K562 (cell line): ENCODE results near the gene PODXL. TPM values are rescaled to one million over a fixed set of nuclear protein-coding genes. Genes with fewer than 3 reads are reported as not detected.

Experiments
- ATAC-seq: fragments of 200-7000 bp; cut with Tn5 transposase; 3 replicates; pipeline ENCODE4 v1.9.1; 2020; ENCODE audit warnings: moderate library complexity
- BruUV-seq: library from RNA; stranded (reverse); fragments of 400-500 nt; replicated peaks from 2 replicates; lab custom pipeline; 2021; lab: Mats Ljungman, UMichigan
- CTCF ChIA-PET: fragments of 300-600 bp; formaldehyde crosslinking; extraction: SDS; loops from one replicate; lab custom pipeline; 2021; ENCODE audit warnings: low intra/inter-chr PET ratio; lab: Yijun Ruan, JAX
- POLR2A ChIA-PET: fragments of 300-600, 350-650 bp; sonication (Branson Sonifier 250); formaldehyde crosslinking; extraction: SDS; loops from one replicate; lab custom pipeline; 2021; ENCODE audit warnings: antibody characterized with exemption, inconsistent platforms; lab: Yijun Ruan, JAX
- DNase-seq, 4 experiments: peaks; one replicate each; pipeline versions ENCODE4 v3.0.0 to v3.0.0-alpha.2; 2011 to 2018; ENCODE audit warnings: low spot score in 3 of 4, mixed read lengths in 3 of 4; ENCODE audit errors: extremely low read depth in 1 of 4
- FAIRE-seq: peaks from 2 replicates; lab custom pipeline; 2011; peaks lifted over from hg19 to GRCh38; lab: Jason Lieb, UNC
- H2AFZ ChIP-seq: 2 replicates; pipeline ENCODE4 v1.6.0; 2011; ENCODE audit warnings: low read depth, low read length, control low read depth, inconsistent platforms
- H3K27ac ChIP-seq: fragments of 200-600 bp; 3 replicates; pipeline ENCODE4 v1.8.0; 2011; ENCODE audit warnings: low read depth, mild to moderate bottlenecking, control low read depth, inconsistent platforms, low read length, moderate library complexity, mixed read lengths; ENCODE audit errors: extremely low read depth
- H3K27me3 ChIP-seq, 2 experiments: fragments of 300-600 bp in 1 of 2; 2 replicates in 1 of 2; 3 replicates in 1 of 2; pipeline versions ENCODE4 v1.6.0 to v1.8.0; 2011; ENCODE audit warnings: inconsistent platforms in 2 of 2, low read length in 2 of 2, mild to moderate bottlenecking in 1 of 2, mixed read lengths in 1 of 2, moderate library complexity in 1 of 2; ENCODE audit not compliant: control insufficient read depth in 2 of 2, insufficient read depth in 2 of 2
- H3K36me3 ChIP-seq: fragments of 300-600 bp; 3 replicates; pipeline ENCODE4 v1.8.0; 2011; ENCODE audit warnings: mild to moderate bottlenecking, low read length, inconsistent platforms; ENCODE audit not compliant: control insufficient read depth, insufficient read depth
- H3K4me1 ChIP-seq, 2 experiments: fragments of 200-600 bp in 1 of 2; replicated peaks in 1 of 2; 2 replicates in 1 of 2; 3 replicates in 1 of 2; pipeline versions ENCODE4 v1.5.1 to v1.8.0; 2011; ENCODE audit warnings: inconsistent platforms in 2 of 2, low read length in 2 of 2, mild to moderate bottlenecking in 1 of 2, mixed read lengths in 1 of 2, moderate library complexity in 1 of 2; ENCODE audit not compliant: control insufficient read depth in 2 of 2, insufficient read depth in 2 of 2
- H3K4me2 ChIP-seq: 2 replicates; pipeline ENCODE4 v1.6.1; 2011; ENCODE audit warnings: low read length, control low read depth, inconsistent platforms, mixed read lengths; ENCODE audit not compliant: insufficient read depth
- H3K4me3 ChIP-seq: fragments of 200-600 bp; sonication (generic), shearing (Covaris generic); 2 replicates; pipeline ENCODE4 v1.5.1; 2016; ENCODE audit warnings: control low read depth, inconsistent platforms
- H3K79me2 ChIP-seq: fragments of 200-600 bp; 3 replicates; pipeline ENCODE4 v1.8.0; 2011; ENCODE audit warnings: low read length, inconsistent platforms; ENCODE audit not compliant: control insufficient read depth, insufficient read depth
- H3K9ac ChIP-seq, 2 experiments: 2 replicates each; pipeline versions ENCODE4 v1.6.0 to v1.6.1; 2011; ENCODE audit warnings: low read depth in 2 of 2, low read length in 2 of 2, control low read depth in 1 of 2, inconsistent platforms in 1 of 2, mild to moderate bottlenecking in 1 of 2, mixed read lengths in 1 of 2; ENCODE audit not compliant: insufficient read depth in 1 of 2
- H3K9me1 ChIP-seq: one replicate; pipeline ENCODE4 v1.6.0; 2011; ENCODE audit warnings: inconsistent platforms, mild to moderate bottlenecking, low read length, moderate library complexity; ENCODE audit not compliant: control insufficient read depth, insufficient read depth
- H3K9me3 ChIP-seq: replicated peaks from 2 replicates; pipeline ENCODE4 v1.5.1; 2011; ENCODE audit warnings: low read depth, low read length, inconsistent platforms; ENCODE audit not compliant: control insufficient read depth, insufficient read depth
- H4K20me1 ChIP-seq: replicated peaks from 2 replicates; pipeline ENCODE4 v1.6.1; 2011; ENCODE audit warnings: low read length, inconsistent platforms, mixed read lengths; ENCODE audit not compliant: control insufficient read depth, insufficient read depth
- GTF3C2 ChIP-seq: IDR thresholded peaks from 3 replicates; pipeline ENCODE4 v1.6.1; 2011; ENCODE audit warnings: borderline replicate concordance, mild to moderate bottlenecking, moderate library complexity; ENCODE audit not compliant: insufficient read length; ENCODE audit errors: extremely low read depth
- HNRNPUL1 ChIP-seq: fragments of 200-400 bp; formaldehyde crosslinking; IDR thresholded peaks from 2 replicates; pipeline ENCODE4 v1.6.1; 2017; ENCODE audit warnings: low read length
- NCOA6 ChIP-seq: fragments of 450-650 bp; IDR thresholded peaks from 2 replicates; pipeline ENCODE4 v1.6.1; 2017; ENCODE audit warnings: mild to moderate bottlenecking
- ZBTB17 ChIP-seq: fragments of 450-650 bp; formaldehyde crosslinking; IDR thresholded peaks from 2 replicates; pipeline ENCODE4 v1.4.0; 2020; ENCODE audit warnings: mild to moderate bottlenecking
- ZNF253 ChIP-seq: fragments of 250-450 bp; sonication (Bioruptor Pico); conservative IDR thresholded peaks from 2 replicates; pipeline ENCODE4 v1.6.1; 2021; ENCODE audit warnings: mild to moderate bottlenecking
- WGBS: fragments of 100-300 bp; shearing (Covaris generic); methylation state at CpG from one replicate; pipeline ENCODE4 v1.1.6; 2016; ENCODE audit warnings: low coverage, mixed read lengths; ENCODE audit not compliant: insufficient coverage; ENCODE audit errors: missing lambda C conversion rate; 5-methylcytosine and 5-hydroxymethylcytosine counted together
- in situ Hi-C: fragments of 300-500 bp; cut with MboI; formaldehyde crosslinking; loops from 4 replicates; pipeline ENCODE4 v1.15.0; 2018; ENCODE audit warnings: inconsistent platforms, mixed read lengths
- intact Hi-C: fragments of 100-400 bp; cut with micrococcal nuclease; formaldehyde crosslinking; loops from 2 replicates; pipeline ENCODE4 v1.14.2; 2022
- polyA plus RNA-seq, 8 experiments: library from polyadenylated mRNA; depleted of rRNA in 4 of 8; stranded (reverse) in 5 of 8; unstranded in 3 of 8; fragments of >200 nt; fragmentation: Nextera tagmentation in 2 of 8; fragmentation: Illumina TruSeq in 1 of 8; extraction: Ambion mirVana in 2 of 8; extraction: Trizol in 1 of 8; gene quantifications; 2 replicates each; pipeline versions ENCODE4 v1.2.1 to v1.2.3, GENCODE V29; 2011 to 2014; ENCODE audit warnings: inconsistent platforms in 1 of 8, missing spikeins in 1 of 8
- total RNA-seq, 7 experiments: library from RNA; depleted of rRNA in 6 of 7; stranded (reverse); fragments of >200 nt in 6 of 7; fragmentation: Illumina TruSeq in 2 of 7; extraction: Trizol in 2 of 7; gene quantifications; 2 replicates each; pipeline versions ENCODE4 v1.2.1 to v1.2.3, GENCODE V29; 2011 to 2021; ENCODE audit warnings: low replicate concordance in 1 of 7

The PODXL gene
- total and polyA plus RNA-seq, 9 of the 15 experiments (the other 6 are each of a cell fraction or from before 2014, with no cell fraction given) = 0.01 to 0.73 (median 0.07) TPM

- Histone ChIP-seq H3K4me3 (no peak overlapping the region), H3K4me1 (peaks cover 0 to 2% of the 10 kb centered on the region in 2 experiments; a peak in 1 of 5 replicates), H3K79me2 (no peaks in the 10 kb centered on the region), H3K9me3 (no peaks in the 10 kb centered on the region), H3K9me1 (no peaks in the 10 kb centered on the region), H4K20me1 (0 out of 2 replicates have a peak, but pooled peaks cover 4% of the 10 kb centered on the region), H3K9ac (no peak overlapping the region), H3K36me3 (no peaks in the 10 kb centered on the region), H3K27me3 (peaks cover 61 to 78% of the 10 kb centered on the region in 2 experiments), H3K27ac (no peak overlapping the region), H2AFZ (no peak overlapping the region), H3K4me2 (no peak overlapping the region)
- ATAC-seq = no peak
- BruUV-seq = no TSS peak
- intact Hi-C loops (no loop called here), in situ Hi-C loops (no loop called here)
- no peak for DNase-seq
- TF ChIP-seq ZNF253 (CRISPR knock-in tag) (no peak), GTF3C2 (no peak), ZBTB17 (no peak), HNRNPUL1 (no peak), NCOA6 (no peak)
- no peak for FAIRE-seq
- ChIA-PET CTCF (no interaction called here), POLR2A (interaction anchor here (0.6 to 1.1 kb wide), 2 partner anchors 9 to 267 kb away, joined by 3 to 4 read pairs; no protein-coding TSS in a partner anchor)
- WGBS = 0% methylated on average over 2 of the region's 2 CpGs
These were observed 6.5 kb upstream of the PODXL start for GRCh38 chr7:131562941-131563340.
